SHP77 (cell line): ENCODE results near the gene CXXC5.
"Not testable (repeated sequence)": the region's sequence is repeated elsewhere in the genome, so short reads cannot be mapped to it uniquely, and the experiment has no call there.

Experiments
- DNase-seq, 2 experiments: peaks; one replicate each; lab custom pipeline; 2025; lab: John Stamatoyannopoulos, UW

Gene CXXC5

DNA sequence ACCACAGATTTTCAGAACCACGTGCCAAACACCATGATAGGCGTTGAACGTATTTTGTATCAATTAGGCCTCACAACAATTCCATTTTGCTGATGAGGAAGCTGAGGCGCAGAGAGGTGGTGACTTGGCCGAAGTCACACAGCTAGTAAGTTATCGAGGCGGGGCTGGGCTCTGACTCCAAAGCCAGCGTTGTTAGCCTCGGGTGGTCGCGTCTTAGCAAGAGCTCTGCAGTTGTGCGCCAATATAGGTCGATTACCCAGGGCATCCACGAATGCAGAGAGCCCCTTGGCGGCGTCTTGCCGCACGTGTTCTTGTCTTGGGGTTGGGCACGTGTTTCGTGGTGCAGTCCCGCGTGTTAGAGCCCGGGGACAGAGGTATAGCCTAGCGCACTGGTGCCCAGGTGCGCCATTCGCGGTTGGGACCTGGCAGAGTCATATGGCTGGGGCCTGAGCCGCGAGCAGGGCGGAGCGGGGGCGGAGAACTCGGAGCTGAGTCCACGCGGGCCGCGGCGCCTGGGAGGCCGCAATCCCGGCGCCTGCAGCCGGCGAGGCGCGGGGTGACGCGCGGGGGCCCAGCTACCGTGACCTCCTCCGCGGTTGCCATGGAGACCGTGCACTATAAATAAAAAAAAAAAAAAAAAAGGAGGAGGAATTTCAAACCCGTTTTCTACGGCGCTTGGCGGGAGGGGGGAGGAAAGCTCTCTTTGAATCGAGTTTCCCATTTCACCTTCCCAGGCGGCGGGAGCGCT is 62.3 kb downstream of the CXXC5 start:
- no peak for DNase-seq

DNA sequence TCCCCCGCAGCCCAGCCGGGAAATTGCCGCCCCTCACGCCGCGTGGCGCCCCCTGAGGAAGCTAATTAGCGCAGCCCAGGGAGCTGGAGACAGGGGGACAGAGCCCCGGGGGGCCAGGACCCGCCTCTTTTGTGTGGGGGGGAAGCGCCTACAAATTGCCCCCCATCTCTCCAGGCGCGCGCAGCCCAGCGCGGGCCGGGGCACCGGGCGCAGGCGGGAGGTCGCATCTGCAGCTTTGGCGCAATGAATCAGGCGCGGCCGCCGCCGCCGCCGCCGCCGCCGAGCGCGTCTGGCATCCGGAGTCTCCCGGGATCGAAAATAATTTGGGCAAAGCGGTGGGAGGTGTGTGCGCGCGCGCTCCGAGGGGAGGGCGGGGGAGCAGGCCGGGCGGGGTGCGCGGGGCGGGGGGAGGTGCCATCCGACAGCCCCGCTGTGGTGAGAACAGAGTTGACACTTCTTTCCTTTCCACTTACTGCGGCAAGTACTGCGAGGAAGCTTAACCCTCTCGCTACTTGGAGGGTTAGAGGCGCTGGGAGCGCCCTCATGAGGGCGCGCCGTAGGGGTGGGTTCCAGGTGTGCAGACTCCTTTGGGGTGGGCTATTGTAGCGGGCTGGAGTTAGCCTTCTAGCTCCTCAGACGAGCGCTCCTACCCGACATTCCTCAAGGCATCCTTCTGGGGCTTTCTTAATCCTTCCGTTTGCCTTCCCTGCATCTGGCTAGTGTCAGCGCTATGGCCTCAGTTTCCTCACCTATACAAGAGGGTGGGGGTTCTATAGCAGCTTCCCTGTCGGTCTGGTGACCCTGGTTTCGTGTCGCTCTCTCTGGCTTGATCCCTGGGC is 63.1 kb downstream of the CXXC5 start:
- DNase-seq: peak in 1 of 2 experiments; percentile 45

DNA sequence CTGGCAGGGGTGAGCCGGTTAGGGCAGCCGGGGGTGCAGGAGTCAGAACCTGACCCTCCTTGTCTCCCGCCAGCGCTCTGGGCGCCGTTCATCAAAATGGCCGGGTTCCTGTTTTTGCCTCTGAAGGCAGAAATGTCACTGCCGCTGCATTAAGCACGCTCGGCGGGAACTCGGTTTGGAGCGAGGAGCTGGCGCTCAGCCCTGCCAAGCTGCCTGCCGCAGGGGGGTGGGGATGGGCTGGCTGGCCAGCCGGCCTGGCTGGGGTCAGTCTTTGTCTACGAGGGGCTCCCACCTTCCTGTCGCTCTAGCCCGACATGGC is 63.7 kb downstream of the CXXC5 start:
- peak in 1 of 2 experiments; percentile 26 for DNase-seq

DNA sequence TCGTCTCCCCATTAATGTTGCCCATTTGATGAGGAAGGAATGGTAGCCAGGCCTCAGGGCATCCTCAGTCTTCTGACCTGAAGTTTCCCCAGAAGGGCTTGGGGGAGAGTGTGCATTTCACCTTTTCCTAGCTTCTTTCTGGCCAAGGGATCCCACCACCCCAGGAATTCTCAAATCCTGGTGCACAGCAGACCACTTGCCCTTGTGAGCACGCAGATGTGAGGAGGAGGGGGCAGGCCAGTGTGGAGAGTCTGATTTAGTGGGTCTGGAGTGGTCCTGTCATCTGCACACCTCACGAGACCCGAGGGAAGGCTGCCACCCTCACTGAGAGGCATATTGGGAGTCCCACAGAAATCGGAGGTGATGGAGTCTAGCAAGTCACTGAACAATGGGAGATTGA is 64.3 kb downstream of the CXXC5 start:
- DNase-seq: no peak

DNA sequence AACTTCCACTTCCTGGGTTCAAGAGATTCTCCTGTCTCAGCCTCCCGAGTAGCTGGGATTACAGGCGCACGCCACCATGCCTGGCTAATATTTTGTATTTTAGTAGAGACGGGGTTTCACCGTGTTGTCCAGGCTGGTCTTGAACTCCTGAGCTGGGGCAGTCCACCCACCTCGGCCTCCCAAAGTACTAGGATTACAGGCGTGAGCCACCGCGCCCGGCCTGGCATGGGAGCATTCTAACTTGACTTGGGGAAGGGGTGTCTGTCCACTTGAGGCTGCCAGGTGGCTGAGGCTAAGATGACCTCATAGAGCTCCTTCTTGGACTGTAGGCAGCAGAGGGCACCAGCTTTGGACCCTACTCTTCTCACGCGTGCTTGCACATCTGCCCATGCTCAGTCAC is 65.7 kb downstream of the CXXC5 start:
- not testable (repeated sequence) for DNase-seq

DNA sequence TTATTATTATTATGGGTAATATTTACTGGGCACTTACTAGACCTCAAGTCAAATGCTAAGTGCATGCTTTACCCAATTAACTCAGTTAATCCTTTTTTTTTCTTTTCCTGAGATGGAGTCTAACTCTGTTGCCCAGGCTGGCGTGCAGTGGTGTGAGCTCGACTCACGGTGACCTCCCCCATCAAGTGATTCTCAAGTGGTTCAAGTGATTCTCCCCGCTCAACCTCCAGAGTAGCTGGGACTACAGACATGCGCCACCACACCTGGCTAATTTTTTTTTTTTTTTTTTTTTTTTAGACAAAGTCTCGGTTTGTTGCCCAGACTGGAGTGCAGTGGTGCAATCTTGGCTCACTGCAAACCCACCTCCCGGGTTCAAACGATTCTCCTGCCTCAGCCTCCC is 69.1 kb downstream of the CXXC5 start:
- no peak for DNase-seq

DNA sequence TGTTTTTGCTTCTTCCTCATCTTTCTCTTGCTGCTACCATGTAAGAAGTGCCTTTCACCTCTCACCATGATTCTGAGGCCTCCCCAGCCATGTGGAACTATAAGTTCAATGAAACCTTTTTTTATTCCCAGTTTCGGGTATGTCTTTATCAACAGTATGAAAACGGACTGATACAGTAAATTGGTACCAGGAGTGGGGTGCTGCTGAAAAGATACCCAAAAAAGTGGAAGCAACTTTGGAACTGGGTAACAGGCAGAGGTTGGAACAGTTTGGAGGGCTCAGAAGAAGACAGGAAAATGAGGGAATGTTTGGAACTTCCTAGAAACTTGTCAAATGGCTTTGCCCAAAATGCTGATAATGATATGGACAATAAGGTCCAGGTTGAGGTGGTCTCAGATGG is 70.3 kb downstream of the CXXC5 start:
- DNase-seq: not testable (repeated sequence)

DNA sequence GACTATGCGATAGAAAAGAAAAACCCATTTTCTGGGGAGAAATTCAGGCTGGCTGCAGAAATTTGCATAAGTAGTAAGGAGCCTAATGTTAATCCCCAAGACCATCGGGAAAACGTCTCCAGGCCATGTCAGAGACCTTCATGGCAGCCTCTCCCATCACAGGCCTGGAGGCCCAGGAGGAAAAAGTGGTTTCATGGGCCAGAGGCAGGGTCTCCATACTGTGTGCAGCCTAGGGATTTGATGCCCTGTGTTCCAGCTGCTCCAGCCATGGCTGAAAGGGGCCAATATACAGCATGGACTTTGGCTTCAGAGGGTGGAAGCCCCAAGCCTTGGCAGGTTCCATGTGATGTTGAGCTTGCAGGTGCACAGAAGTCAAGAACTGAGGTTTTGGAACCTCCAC is 71.8 kb downstream of the CXXC5 start:
- not testable (repeated sequence) for DNase-seq

DNA sequence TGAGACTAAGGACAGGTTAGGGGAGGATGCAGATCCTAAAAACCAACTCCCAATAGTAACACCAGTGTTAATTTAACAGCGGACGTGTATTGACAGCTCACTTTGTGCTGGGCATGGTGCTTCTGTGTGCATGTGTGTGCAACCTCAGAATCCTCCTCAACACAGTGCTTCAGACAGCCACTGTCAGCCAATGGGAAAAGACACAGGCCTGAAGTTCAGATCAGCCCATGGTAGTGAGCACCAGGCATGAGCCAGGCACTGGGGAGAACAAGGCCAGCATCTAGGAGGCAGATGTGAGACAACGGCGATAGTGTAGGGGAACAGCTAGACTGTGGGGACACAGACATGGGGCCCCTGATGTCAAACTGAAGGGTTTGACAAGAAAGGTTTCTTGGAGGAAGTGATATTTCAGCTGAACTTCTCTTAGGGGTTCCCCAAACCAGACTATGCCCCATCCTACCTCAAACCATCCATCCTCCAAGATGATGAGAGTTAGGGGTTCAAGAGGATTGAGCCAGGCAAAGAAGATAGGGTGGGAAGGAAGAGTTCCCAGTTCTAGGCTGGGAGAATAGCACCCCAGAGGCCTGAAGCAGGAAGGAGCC is 75.9 kb downstream of the CXXC5 start:
- no peak for DNase-seq

DNA sequence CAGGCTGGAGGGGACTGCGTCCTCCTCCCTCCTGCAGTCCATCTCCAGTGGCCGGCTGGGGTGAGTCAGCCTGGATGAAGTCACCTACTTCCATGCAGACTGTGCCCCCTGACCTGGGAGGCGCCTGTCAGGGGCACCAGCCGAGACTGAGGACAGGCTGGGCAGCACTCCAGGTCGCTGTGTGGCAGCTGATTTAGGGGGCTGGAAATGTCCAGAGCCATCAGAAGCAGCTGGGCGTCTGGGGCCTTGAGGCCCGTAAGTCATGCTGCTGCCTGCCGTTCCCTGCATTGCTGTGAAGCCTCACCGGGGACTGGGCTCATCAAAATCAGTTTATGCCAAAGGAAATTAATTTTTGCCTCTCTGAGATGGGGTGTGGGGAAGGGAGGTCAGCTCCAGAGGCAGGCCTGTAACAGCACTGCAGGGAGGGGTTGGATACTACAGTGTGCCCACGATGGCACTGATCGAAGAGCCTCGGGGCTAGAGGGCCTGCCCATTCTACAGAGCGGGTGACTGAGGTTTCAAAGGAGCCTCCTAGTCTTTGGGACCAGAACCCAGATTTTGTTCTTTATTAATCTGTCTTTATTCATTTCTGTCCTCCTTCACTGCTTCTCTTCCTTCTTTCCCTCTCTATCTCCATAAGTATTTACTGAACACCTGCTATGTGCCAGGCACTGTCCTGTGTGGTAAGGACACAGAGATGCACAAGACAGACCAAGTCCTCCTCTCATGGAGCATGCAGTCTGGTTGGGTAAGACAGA is 77.1 kb downstream of the CXXC5 start:
- DNase-seq: peak in 1 of 2 experiments; percentile 69

DNA sequence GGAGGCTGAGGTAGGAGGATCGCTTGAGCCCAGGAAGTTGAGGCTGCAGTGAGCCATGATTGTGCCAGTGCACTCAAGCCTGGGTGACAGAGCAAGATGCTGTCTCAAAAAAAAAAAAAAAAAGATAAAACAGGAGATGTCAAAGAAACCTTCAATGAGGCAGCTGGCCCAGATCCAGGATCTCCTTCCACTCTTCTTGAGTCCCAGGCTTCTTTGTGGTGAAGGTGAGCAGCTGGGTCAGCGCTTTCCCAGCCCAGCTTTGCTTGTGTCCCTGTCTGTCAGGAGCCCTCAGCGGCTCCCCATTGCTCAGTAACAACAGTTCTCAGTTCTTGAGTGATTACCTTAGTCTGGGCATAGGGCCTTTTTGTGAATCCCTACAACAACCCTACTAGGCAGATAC is 78.1 kb downstream of the CXXC5 start:
- DNase-seq: no peak

DNA sequence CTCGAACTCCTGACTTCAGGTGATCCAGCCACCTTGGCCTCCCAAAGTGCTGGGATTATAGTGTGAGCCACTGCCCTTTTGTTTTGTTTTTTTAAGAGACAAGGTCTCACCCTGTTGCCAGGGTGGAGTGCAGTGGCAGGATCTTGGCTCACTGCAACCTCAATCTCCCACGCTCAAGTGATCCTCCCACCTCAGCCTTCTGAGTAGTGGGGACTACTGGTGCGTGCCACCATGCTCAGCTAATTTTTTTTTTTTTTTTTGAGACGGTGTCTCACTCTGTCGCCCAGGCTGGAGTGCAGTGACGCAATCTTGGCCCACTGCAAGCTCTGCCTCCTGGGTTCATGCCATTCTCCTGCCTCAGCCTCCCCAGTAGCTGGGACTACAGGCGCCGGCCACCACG is 79.5 kb downstream of the CXXC5 start:
- DNase-seq: not testable (repeated sequence)

DNA sequence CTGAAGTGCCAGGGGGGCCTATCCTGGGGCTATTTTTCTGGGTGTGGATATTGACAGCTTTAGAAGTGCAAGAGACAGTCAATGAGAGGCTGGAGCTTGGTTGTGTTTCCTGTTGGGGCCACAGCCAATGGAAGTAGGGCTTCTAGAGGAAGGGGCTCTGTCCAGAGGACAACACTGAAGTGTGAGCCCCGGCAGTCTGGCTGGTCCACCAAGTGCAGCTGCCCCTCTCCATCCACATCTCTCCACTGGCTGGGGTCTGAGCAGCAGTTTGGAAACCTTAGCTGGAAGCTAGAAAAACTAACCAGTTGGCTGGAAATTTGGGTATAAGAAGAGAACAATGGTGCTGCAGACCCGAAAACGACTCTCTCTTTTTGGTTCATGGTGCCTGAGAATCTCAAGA is 83.1 kb downstream of the CXXC5 start:
- no peak for DNase-seq

DNA sequence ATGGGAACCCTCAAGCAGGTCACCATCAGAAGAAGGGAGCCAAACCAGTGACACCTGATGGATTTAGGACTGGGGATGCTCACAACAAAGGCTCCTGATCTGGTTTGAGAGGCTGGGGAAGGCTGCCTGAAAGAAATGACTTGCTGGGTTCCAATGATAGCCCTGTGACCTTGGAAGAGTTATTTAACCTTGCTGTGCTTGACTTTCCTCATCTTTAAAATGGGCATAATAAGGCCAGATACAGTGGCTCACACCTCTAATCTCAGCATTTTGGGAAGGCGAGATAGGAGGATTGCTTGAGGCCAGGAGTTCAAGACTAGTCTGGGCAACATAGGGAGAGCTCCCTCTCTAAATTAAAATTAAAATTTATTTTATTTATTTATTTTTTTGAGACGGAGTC is 83.9 kb downstream of the CXXC5 start:
- no peak for DNase-seq

DNA sequence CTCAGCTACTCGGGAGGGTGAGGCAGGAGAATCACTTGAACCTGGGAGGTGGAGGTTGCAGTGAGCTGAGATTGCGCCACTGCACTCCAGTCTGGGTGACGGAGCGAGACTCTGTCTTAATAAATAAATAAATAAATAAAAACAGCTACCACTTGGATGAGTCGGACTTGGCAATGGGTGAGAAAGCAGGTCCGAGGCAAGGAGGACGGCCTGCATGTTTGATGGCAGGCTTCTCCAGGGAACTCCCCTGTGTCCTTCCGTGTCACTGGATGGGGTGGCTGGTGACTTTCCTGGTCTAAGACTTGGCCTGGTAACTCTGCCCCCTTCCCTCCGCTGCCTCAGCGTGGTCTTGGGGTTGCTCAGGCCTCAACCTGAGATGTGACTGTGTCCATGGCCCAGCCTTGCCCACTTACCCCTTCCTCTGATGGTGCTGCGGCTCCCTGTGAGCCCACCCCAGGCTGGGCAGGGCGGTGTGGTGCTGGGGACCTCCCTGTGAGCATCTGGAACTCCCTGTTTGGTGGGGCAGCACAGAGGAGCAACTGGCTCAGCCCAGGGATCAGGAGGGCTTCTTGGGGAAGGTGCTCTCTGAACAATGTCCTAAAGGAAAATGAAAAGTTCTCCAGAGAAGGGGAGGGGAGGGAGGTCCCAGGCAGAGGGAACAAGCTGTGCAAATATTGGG is 85.0 kb downstream of the CXXC5 start:
- DNase-seq: no peak
